ENCODE data around the gene SURF2. TPM values are rescaled to one million over a fixed set of nuclear protein-coding genes. Genes with fewer than 3 reads are reported as not detected.
A peak's percentile ranks its signal among the peaks of the same experiment; 100 is the strongest.
"Not testable (repeated sequence)": the region's sequence is repeated elsewhere in the genome, so short reads cannot be mapped to it uniquely, and the experiment has no call there.

SURF2 gene
- total RNA-seq, 2 experiments from 2014 or later = 19.0 to 19.7 TPM

- Histone ChIP-seq H3K9me2 (ENCODE audit: insufficient read depth, low read length) (no peaks in the 10 kb centered on the region), H3K79me2 (ENCODE audit: insufficient read depth, low read depth, low read length) (peaks cover 56% of the 10 kb centered on the region), H3K4me3 (ENCODE audit: low read depth, low read length, poor library complexity, severe bottlenecking) (peak overlapping the region; percentile 91), H3K9me3 (ENCODE audit: low read length) (no peaks in the 10 kb centered on the region), H2AFZ (ENCODE audit: low read length) (no peak overlapping the region), H4K20me1 (ENCODE audit: insufficient read depth, low read length) (peaks cover 21% of the 10 kb centered on the region), H3K4me1 (ENCODE audit: insufficient read depth, low read length, poor library complexity, severe bottlenecking) (peaks cover 34% of the 10 kb centered on the region), H3K36me3 (ENCODE audit: insufficient read depth, low read length) (peaks cover 35% of the 10 kb centered on the region), H3K4me2 (ENCODE audit: low read length) (peak overlapping the region; percentile 94), H3K27ac (ENCODE audit: low read depth, low read length, poor library complexity, severe bottlenecking) (peak overlapping the region; percentile 67)
- peak; percentile 72 for TF ChIP-seq CTCF (conservative IDR thresholded peaks at IDR 0.05; ENCODE audit: low read length)
- no peak for TF ChIP-seq EZH2phosphoT487 (IDR thresholded peaks at IDR 0.05; ENCODE audit: borderline replicate concordance, low read depth, low read length)
- intact Hi-C loops (cut with micrococcal nuclease; ENCODE audit: unreplicated experiment) = loop anchor here (2.0 kb wide), 1 partner anchor 38 kb away; the partner anchor contains the start of gene SURF6
- BruUV-seq (replicated peaks) = no TSS peak
- ChIA-PET CTCF (ENCODE audit: unreplicated experiment) (interaction anchor here (1.0 kb wide), 1 partner anchor 18 kb away, joined by 3 read pairs; no protein-coding TSS in a partner anchor), POLR2A (interaction anchor here (1.4 kb wide), 1 partner anchor 22 kb away, joined by 4 read pairs; no protein-coding TSS in a partner anchor)
- DNase-seq (ENCODE audit: low spot score) = peak; percentile 65
Measured at GRCh38 chr9:133375116-133375723, 18.9 kb downstream of the SURF2 start.

GRCh38 chr9:133375724-133376654, 19.6 kb downstream of the SURF2 start, which contains the start of the genes STKLD1 and SURF4:
Gene STKLD1, plus strand, starts transcription at chr9:133376366. Its CDS starts 108 bp downstream, at chr9:133376474.
Gene SURF4, minus strand, starts transcription at chr9:133376060. Its CDS starts 91 bp downstream, at chr9:133375969.
- H3K27ac ChIP-seq (ENCODE audit: low read depth, low read length, poor library complexity, severe bottlenecking) = peak within 1 kb of the TSS; percentile 67
- ChIA-PET POLR2A (no interaction called here), CTCF (ENCODE audit: unreplicated experiment) (no interaction called here)
- intact Hi-C loops (cut with micrococcal nuclease; ENCODE audit: unreplicated experiment) = loop anchor here (1.0 to 2.0 kb wide), 2 partner anchors 20 to 39 kb away; partner anchors contain the start of genes SURF1, SURF2 and SURF6
- peaks cover 13% of the 10 kb centered on the region for H4K20me1 ChIP-seq (ENCODE audit: insufficient read depth, low read length)
- no peaks in the 10 kb centered on the region for H3K9me3 ChIP-seq (ENCODE audit: low read length)
- BruUV-seq (replicated peaks) = no TSS peak
- TF ChIP-seq EZH2phosphoT487 (IDR thresholded peaks at IDR 0.05; ENCODE audit: borderline replicate concordance, low read depth, low read length) (no peak), CTCF (conservative IDR thresholded peaks at IDR 0.05; ENCODE audit: low read length) (no peak)
- H3K4me2 ChIP-seq (ENCODE audit: low read length) = peak within 1 kb of the TSS; percentile 94
- H2AFZ ChIP-seq (ENCODE audit: low read length) = peak within 1 kb of the TSS; percentile 93
- peaks cover 27% of the 10 kb centered on the region for H3K4me1 ChIP-seq (ENCODE audit: insufficient read depth, low read length, poor library complexity, severe bottlenecking)
- no peaks in the 10 kb centered on the region for H3K9me2 ChIP-seq (ENCODE audit: insufficient read depth, low read length)
- H3K36me3 ChIP-seq (ENCODE audit: insufficient read depth, low read length) = peaks cover 27% of the 10 kb centered on the region
- DNase-seq (ENCODE audit: low spot score) = peak; percentile 97
- peaks cover 48% of the 10 kb centered on the region for H3K79me2 ChIP-seq (ENCODE audit: insufficient read depth, low read depth, low read length)
- peak within 1 kb of the TSS; percentile 91 for H3K4me3 ChIP-seq (ENCODE audit: low read depth, low read length, poor library complexity, severe bottlenecking)

- H3K9me3 ChIP-seq (ENCODE audit: low read length); H3K4me2 ChIP-seq (ENCODE audit: low read length); H3K27ac ChIP-seq (ENCODE audit: low read depth, low read length, poor library complexity, severe bottlenecking); H3K4me3 ChIP-seq (ENCODE audit: low read depth, low read length, poor library complexity, severe bottlenecking); H2AFZ ChIP-seq (ENCODE audit: low read length); H3K9me2 ChIP-seq (ENCODE audit: insufficient read depth, low read length); intact Hi-C loops (cut with micrococcal nuclease; ENCODE audit: unreplicated experiment); H4K20me1 ChIP-seq (ENCODE audit: insufficient read depth, low read length); CTCF ChIA-PET (ENCODE audit: unreplicated experiment); BruUV-seq (replicated peaks); DNase-seq (ENCODE audit: low spot score): not testable (repeated sequence)
- H3K4me1 ChIP-seq (ENCODE audit: insufficient read depth, low read length, poor library complexity, severe bottlenecking) = peaks cover 14% of the 10 kb centered on the region
- peaks cover 14% of the 10 kb centered on the region for H3K36me3 ChIP-seq (ENCODE audit: insufficient read depth, low read length)
- H3K79me2 ChIP-seq (ENCODE audit: insufficient read depth, low read depth, low read length) = peaks cover 35% of the 10 kb centered on the region
- POLR2A ChIA-PET = interaction anchor here (1.0 kb wide), 1 partner anchor 101 kb away, joined by 3 read pairs; the partner anchor contains the start of gene SLC2A6
Measured at GRCh38 chr9:133377280-133377679, 20.9 kb downstream of the SURF2 start.
